GM21515 (cell line): ENCODE results near the gene OXTR.

Experiments used
- ATAC-seq: cut with Tn5 transposase; IDR thresholded peaks from one replicate; pipeline ENCODE4 v1.9.1; 2021; ENCODE audit not compliant: unreplicated experiment

Gene OXTR

GRCh38 chr3:8767667-8768363, 1.6 kb downstream of the OXTR start:
- ATAC-seq, result peak; percentile 61

GRCh38 chr3:8767256-8767666, 2.2 kb downstream of the OXTR start:
- ATAC-seq, result no peak

GRCh38 chr3:8766148-8766547, 3.3 kb downstream of the OXTR start:
- ATAC-seq, result no peak

- no peak for ATAC-seq
Observed at GRCh38 chr3:8765528-8765927, 3.9 kb downstream of the OXTR start.

GRCh38 chr3:8764528-8764927, 4.9 kb downstream of the OXTR start:
- ATAC-seq, result no peak

- ATAC-seq, result no peak
Observed at GRCh38 chr3:8762607-8763377, 6.6 kb downstream of the OXTR start.

- ATAC-seq, result no peak
Observed at GRCh38 chr3:8761866-8762265, 7.5 kb downstream of the OXTR start.

- ATAC-seq, result no peak
Observed at GRCh38 chr3:8760506-8760905, 8.9 kb downstream of the OXTR start.

GRCh38 chr3:8760091-8760490, 9.3 kb downstream of the OXTR start:
- no peak for ATAC-seq

- no peak for ATAC-seq
Observed at GRCh38 chr3:8759038-8759707, 10.2 kb downstream of the OXTR start.

- ATAC-seq, result peak; percentile 57
Observed at GRCh38 chr3:8757551-8758518, 11.6 kb downstream of the OXTR start.

- ATAC-seq, result no peak
Observed at GRCh38 chr3:8756671-8757070, 12.7 kb downstream of the OXTR start.

GRCh38 chr3:8755564-8756237, 13.7 kb downstream of the OXTR start:
- no peak for ATAC-seq

- no peak for ATAC-seq
Observed at GRCh38 chr3:8755097-8755496, 14.3 kb downstream of the OXTR start.

GRCh38 chr3:8752832-8753231, 16.6 kb downstream of the OXTR start:
- ATAC-seq, result no peak

GRCh38 chr3:8749316-8749715, 20.1 kb downstream of the OXTR start:
- ATAC-seq, result no peak

- ATAC-seq, result no peak
Observed at GRCh38 chr3:8746780-8747345, 22.6 kb downstream of the OXTR start.

- ATAC-seq, result no peak
Observed at GRCh38 chr3:8745619-8746370, 23.6 kb downstream of the OXTR start.

GRCh38 chr3:8743911-8744310, 25.5 kb downstream of the OXTR start:
- no peak for ATAC-seq
